Esophagus muscularis mucosa (tissue), 3 donors: ENCODE data around the gene XPNPEP1.

ENCODE experiments used
- CTCF ChIP-seq, 3 experiments: fragments of 200-600 bp in 2 of 3; fragments of 450-650 bp in 1 of 3; sonication (generic) in 2 of 3; IDR thresholded peaks; one replicate each; pipeline ENCODE4 v1.5.1; 2017 to 2019; ENCODE audit warnings: antibody characterized with exemption in 3 of 3, mild to moderate bottlenecking in 2 of 3, moderate library complexity in 1 of 3
- EP300 ChIP-seq: sonication (generic); formaldehyde crosslinking; IDR thresholded peaks from one replicate; pipeline ENCODE4 v1.6.1; 2017; ENCODE audit warnings: antibody characterized with exemption

DNA sequence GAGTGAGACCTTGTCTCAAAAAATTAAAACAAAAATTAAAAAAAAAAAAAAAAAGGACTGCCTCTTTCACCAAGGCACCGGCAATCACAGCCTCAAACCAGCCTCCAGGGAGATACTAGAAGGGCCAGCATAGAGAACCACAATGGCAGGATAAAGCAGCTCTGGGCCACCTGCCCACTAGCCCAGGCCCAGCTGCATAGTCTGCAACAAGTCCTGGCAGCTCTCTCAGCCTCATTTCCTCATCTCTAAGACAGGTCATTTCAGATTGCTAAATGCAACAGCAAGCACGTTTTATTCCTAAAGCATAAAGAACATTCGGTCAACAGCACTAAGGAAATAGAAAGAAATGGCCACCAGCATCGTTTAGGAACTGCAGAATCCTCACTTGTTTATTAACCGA, 28.8 kb downstream of the XPNPEP1 start:
- TF ChIP-seq CTCF (IDR thresholded peaks at IDR 0.05) (no peak), EP300 (no peak)
